Stimulated activated CD8-positive, alpha-beta memory T cell treated with anti-CD3 and anti-CD28 coated beads, Interleukin-7, amount 100 ng/mL, for 48 hours (primary cell): Measurements from ENCODE around the gene PCDHA1.

Source experiments
- DNase-seq, 2 donors: peaks; one replicate each; pipeline ENCODE4 v3.0.0-alpha.2; 2020; ENCODE audit warnings: low read depth in 1 of 2; ENCODE audit errors: extremely low read depth in 1 of 2

Gene PCDHA1

DNA sequence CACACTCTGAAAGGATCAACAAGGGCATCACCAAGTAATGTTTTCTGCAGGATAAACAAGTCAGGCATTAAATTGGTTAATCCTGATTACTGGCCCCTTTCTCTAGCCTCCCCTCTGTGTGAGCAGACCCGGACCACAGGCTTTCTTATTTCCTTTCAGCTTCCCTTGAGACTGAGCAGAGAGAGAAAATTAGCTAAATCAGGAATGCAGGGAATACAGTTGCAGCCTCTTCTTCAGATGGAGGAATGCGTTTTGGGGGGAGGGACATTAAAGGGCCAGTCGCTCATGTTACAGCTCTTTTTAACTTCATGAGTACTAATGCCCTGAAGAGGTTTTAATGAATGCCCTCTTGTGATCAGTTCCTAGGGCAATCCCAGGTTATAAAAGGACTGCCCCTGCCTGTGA, 200.2 kb downstream of the PCDHA1 start:
- no peak for DNase-seq

DNA sequence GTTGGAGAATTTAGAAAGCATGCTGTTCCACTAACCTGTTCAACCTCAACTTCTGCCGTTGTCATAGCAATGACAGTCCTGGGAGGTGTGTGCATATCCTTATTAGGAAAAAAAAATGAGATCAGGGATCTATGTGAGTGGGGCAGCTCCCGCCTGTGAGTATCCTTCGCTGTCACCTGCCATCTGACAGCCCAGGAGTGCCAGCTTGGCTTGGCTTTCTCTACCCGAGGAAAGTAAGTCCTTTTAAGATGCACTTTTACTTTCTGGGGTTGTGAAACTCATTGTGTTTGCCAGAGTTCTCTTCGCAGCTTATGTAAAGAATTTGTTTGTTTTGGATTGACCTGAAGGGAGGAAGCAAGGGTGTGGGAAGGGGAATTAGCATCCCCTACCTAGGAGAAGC, 202.2 kb downstream of the PCDHA1 start:
- DNase-seq, result no peak

DNA sequence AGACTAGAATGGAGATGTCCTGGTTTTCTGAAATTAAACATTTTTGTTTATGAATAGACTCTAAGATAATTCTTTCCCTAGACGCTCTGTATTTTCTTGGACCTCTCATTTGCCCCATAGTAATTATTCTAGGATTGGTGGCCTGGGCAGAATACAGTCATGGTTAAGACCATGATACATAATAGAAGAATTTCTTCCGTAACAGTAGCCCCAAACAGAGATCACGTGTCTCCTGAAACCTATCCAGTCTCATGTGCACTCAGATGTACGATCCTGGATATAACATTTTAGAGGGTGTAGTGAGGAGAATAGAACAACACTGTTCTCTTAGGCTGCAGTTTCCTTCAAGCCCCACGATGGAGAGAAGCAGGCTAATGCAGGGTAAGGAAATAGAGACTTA, 202.7 kb downstream of the PCDHA1 start:
- no peak for DNase-seq

DNA sequence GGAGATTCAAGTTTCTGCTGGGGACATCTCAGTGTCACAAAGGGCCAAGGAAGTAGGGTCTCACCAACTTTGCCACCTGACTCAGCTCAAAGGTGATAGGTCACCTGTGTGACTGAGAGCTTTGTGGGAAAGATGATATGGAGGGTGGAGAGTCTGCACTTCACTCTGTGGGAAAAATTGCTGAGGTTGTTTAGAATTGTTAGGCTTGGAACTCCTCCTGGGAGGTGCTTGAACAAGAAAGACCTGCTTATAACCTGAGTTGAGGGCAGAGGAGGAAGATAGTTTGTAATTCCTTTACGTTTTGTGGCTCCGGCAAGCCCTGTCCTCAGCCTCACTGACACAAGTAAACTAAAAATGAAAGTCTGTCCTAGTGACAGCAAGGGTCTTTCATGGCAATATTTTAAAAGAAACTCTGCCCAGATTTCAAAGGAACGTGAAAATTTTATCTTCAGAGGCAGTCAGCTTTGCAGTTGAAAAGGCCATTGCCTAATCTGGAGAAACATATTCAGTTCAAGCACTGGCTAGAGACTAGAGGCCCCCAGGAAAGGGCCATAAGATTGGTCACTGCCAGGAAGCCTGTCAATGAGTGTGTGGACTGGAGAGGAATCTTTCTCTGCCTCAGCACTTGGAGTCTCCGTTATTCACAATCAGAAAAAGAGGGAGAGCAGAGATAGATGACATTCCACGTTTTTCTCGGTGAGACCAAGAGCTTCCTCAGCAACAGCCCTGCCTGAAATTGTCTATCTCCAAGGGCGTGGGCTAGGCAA, 203.5 kb downstream of the PCDHA1 start:
- no peak for DNase-seq

DNA sequence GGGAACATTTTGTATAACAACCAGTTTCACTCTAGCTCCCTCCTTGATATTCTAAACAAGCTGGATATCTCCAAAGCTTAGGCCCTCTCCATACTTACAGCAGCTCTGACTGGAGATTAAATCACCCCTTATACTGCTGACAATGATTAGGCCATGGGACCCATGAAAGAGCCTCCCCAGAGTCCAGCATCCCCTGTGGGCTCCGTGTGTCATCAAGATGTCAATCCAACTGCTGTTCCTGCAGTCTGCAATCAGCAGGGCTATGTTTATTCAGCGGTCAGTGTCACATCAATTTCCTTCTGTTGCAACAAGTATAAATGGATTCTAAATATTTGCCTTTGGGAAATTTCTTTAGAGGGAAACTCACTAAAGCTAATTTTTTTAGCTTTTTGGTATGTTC, 206.9 kb downstream of the PCDHA1 start:
- no peak for DNase-seq

DNA sequence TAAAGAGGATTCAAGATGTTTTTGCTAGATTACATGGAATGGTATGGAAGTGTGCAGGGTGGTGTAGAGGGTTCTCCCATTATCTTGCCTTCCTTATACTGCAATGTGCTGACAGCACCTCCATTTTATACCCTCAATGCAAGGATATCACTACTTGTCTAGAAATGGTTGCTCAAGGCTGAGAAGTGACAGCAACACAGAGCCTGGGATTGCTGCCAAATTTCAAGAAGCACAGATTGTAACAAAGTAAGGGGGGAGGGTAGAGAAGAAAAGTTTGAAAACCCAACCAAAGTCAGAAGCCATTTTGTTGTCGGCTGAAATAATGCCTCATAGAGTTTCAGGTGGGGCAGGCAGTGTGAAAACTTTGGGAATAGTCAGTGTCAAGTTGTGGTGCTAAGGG, 210.1 kb downstream of the PCDHA1 start:
- DNase-seq, result no peak

DNA sequence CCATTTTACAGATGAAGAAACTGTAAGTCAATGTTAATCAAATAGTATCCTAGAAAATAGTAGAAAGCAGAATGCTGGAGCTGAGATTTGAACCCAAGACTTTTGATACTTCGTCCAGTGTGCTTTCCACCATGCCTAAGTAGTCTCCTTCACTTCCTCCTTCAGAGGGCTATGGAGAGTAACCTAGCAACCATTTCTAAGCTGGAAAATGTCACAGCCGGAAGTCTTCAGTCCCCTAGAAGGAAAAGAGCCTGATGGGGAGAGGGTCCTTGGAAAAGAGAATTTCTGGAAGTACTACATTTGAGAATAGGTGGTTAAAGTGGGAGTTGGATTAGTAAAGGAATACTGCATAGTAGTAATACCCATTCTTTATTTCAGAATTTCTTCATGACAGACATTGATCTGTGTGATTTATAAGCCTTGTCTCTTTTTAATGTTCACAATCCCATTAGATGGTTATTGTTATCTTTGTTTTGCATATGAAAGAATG, 213.0 kb downstream of the PCDHA1 start:
- DNase-seq, result no peak

DNA sequence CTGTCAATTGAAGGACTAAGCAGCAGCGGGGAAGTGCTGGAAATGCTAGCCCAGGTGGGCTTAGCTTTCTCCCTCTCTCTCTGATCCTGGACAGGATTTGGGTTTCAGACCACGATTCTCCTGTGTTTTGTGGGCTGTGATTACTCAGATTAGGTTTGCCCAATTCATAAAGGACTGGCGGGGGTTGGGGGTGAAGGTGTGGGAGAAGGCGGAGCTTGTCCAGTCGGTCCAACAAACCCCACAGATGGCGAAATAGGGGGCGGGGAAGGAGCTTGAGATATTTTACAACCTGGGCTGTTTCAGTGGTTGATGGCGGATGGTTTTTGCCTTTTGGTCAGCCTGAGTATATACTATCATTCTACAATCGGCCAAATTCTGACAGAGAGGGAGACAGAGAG, 215.5 kb downstream of the PCDHA1 start:
- DNase-seq, result no peak

DNA sequence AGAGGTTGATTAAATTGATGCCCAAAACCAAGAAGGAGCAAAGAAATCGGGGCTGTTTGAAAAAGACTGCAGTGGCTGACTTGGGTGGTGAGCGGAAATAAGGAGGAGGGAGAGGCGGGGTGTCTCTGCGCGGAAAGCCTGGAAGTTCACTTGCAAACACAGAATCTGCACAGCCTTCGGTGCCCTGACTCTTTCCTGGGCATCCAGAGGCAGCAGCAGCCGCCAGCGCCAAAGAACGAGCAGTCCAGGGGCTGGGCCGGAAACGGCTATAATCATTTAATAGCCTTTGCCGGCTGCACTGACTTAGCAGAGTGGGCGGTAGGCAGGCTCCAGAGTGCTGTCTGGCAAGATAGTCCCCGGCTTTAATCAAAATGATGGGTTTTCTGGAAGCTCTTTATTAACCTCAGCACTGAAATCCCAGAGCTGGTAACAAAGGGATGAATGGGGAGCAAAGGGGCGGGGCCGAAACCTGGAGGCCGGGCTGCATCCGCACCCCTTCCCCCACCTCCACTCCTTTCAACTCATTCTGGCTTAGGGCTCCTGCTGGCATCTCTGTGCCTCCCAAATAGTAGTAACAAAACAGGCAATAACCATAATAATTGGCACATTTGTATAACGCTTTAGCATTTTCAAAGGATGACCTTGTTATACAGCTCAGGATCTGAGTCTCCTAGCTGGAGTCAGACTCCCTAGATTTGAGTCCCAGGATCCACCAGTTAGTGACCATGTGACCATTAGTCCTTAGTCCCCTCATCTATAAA, 216.1 kb downstream of the PCDHA1 start:
- DNase-seq, result no peak

DNA sequence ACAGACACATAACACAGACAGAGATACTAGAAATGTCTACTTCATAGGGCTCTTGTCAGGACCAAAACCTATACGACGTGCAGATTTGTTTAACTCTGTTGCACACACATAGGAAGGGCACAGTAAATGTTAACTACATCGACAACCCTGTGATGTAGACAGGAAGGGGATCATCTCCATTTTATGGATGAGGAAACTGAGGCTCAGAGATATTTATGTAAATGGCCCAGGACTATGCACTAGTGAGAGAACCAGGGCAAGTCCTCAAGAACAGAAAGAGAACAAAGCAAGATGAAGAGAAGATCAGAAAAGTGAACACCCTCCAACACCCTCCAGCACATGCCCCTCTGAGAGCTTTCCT, 216.6 kb downstream of the PCDHA1 start:
- no peak for DNase-seq

DNA sequence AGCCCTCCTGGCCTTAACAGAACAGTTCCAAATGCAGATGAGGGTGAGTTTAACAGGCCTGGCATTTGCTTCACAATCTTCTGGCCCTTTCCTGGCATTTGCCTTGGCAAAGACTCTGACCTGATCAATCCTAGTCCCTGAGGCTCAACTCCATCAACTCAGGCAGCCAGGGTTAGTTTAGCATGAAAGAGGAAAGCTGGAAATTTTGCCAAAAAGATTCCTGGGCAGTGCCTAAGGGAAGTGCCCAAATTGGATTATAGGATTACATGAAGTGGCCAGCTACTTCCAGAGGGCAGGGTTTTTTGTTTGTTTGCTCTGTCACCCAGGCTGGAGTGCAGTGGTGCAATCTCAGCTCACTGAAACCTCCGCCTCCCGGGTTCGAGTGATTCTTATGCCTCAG, 217.1 kb downstream of the PCDHA1 start:
- DNase-seq, result no peak

DNA sequence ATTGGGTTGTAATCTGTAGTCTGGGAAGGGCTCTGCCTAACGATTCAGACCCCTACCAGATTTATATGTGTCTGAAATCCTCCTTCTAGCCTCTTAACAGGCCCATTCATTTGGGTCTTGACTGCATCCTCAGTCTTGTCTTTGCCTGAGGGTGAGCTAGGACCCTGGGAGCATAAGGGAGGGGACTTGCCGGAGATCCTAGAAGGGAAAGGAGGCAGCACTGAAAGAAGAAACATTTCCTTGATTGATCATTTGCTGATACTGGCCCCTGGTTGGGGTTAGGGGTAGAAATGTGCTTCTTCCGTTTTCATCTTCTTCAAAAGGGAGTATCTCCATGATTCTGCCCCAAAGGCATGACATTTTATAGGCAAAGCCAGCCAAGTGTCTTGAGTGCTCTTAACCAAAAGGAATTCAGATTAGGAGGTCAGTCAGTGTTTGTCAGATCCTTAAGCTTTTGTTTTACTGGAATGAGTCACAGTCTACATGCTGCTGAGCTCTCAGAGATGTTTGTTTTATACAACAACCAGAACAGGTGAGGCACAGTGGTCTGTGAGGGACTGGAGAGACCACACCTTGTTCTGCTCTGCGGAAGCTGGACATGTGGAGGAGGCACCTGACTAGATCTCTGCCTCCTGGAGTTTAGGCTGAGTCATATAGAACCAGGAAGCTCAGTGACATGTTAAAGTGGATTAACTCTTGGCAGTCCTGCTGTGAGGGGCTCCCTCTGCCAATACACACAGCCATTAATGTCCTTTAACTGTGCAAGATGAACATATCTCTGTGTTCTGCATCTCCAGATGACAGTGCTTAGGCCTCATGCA, 218.1 kb downstream of the PCDHA1 start:
- no peak for DNase-seq

DNA sequence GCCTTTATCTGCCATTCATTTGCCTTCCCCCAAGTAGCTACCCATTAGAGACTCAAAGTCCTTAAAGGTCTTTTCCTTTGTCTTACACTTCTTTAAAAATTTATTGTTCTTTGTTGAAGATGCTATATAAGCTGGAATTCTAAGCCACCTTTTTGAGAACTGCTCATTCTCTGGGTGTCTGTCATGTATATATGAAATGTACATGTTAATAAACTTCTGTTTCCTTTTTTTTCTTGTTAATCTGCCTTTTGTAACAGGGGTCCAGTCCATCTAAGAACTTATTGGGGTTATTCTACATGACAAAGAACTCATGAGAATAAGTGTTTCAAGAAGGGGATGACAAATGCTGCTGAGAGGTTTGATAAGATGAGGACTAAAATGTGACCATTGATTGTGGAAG, 221.9 kb downstream of the PCDHA1 start:
- no peak for DNase-seq

DNA sequence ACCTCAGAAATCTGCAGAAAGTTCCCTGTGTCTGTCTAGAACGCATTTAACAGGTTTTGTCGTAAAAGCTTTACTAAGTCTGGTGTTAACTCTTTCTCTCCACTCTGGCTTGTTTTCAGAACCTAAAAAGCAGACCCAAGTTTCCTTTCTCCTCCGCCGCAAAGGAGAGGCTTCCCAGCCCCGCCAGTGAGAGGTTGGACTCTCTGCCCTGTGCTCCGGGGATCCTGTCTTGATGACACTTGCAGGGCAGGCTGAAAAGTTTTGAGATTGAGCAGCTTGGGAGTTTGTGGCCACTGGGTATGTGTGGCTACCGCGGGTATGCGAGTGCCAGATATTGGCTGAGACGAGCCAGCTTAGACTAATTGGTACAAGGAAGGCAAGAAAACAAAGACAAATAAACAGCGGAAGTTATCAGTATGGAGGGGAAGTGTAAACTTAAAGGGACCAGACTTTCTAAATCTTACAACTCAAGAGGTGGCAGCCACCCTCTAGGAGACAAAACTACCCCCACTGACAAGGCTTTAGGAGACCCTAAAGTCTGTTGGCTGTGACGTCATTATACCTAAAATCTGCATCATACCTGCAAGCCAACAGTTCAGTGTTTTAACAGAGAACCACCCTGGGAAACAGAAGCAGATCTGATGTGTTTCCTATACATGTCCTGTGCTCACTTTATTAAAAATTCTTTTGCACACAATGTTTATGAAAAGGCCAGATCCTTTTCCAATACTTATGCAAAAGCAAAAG, 224.3 kb downstream of the PCDHA1 start:
- no peak for DNase-seq

DNA sequence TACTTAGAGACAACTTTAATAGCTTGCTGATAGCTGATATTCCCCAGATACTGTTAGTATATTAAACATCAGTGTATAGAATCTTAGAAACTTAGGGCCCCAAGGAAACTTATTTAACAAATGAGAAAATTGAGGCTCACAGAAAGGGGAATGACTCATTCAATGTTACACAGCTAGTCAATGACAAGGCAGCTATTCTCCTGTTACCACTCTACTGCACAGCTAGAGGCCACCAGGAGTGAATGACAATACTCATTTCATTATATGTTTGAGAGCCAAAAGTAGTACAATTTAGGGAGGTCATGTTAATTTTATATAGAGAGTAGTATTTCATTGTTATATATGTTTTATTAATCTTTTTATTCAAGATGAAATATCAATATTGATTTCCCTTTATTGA, 232.0 kb downstream of the PCDHA1 start:
- no peak for DNase-seq

DNA sequence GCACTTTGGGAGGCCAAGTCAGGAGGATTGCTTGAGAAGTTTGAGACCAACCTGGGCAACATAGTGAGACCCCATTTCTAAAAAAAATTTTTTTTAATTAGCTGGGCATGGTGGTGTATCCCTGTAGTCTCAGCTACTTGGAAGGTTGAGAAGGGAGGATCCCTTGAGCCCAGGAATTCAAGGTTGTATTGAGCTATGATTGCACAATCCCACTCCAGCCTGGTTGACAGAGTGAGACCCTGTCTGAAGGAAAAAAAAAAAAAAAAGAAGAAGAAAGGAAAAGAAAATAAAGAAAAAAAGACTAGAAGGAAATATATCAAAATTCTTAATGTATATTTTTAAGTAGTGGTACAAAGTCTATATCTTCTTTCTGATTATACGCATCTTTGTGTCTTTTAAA, 236.4 kb downstream of the PCDHA1 start:
- no peak for DNase-seq

DNA sequence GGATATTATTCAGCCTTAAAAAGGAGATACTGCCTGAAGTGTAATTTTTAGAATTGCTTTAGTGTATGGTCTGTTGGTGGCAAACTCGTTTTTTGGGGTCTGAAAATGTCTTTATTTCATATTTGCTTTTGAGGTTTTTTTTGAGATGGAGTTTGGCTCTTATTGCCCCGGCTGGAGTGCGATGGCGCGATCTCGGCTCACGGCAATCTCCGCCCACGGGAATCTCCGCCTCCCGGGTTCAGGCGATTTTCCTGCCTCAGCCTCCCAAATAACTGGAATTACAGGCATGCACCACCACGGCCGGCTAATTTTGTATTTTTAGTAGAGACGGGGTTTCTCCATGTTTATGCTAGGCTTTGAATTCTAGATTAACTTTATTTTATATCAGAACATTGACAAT, 245.1 kb downstream of the PCDHA1 start:
- no peak for DNase-seq

DNA sequence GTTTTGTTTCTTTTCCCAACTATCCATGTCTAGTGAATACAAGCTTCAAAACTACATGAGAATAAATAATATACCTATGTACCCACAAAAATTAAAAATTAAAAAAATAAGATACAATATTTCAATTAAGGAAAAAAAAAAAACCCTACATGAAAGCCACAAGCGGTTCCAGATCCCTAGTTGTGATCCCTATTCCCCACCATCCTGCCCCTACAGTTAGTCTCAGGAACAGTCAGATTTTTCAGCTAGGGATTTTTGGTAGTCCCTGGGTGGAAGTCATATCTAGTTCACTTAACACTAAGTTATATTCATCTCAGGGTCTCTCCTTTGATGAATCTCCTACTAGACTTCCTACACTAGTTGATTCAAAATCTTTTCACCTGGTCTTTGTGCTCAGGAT, 246.7 kb downstream of the PCDHA1 start:
- no peak for DNase-seq

DNA sequence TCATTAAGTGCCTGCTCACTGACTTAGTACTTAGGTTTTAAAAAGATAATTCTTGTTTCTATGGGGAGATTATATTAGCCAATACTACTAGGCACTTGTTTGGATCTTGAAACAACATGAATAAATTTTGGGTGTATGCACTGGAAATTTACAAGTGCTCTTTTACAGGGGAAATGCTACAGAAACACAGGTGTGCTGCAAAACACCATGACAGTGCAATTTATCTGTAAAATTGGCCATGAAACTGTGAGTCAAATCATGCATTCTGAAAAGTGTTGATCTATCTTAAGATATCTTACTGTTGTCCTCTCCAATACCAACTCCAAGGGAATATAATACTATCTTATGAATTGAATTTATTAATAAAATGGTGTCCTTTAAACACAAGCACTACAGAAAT, 253.1 kb downstream of the PCDHA1 start:
- no peak for DNase-seq

DNA sequence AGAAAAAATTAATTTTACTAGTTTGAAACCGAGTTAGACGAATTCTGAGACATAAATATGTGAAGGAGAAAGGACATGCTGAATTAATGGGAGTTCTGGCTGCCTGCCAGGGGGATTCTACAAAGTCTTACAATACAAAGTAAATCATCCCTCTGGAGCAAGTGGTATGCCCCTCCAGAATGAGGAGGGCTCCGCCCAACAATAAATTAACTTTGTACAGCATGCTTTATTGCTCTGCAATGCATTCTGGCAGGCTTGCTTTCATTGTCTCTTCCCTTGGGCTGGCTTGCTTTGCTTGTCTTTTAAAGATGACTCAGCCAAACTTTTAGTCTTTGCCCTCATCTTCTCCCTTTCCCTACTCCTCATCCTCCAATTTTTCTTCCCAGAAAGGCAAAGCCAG, 253.6 kb downstream of the PCDHA1 start:
- DNase-seq, result no peak
